HG03064 (cell line): Measurements from ENCODE around the gene SYPL2.
A peak's percentile ranks its signal among the peaks of the same experiment; 100 is the strongest.

ENCODE experiments used
- ATAC-seq: cut with Tn5 transposase; IDR thresholded peaks from one replicate; pipeline ENCODE4 v1.9.1; 2021; ENCODE audit warnings: low read depth; ENCODE audit not compliant: unreplicated experiment

Gene SYPL2

GRCh38 chr1:109509176-109510134 lies 43.1 kb downstream of the SYPL2 start, which contains the start of gene AMIGO1:
Gene AMIGO1, minus strand, starts transcription at chr1:109509727. Its CDS starts 815 bp downstream, at chr1:109508912.
- no peak for ATAC-seq

- no peak for ATAC-seq
Observed at GRCh38 chr1:109513110-109513710, 46.9 kb downstream of the SYPL2 start.

GRCh38 chr1:109514846-109515245 lies 48.5 kb downstream of the SYPL2 start:
- ATAC-seq: no peak

GRCh38 chr1:109516872-109517271 lies 50.5 kb downstream of the SYPL2 start:
- no peak for ATAC-seq

GRCh38 chr1:109517337-109517736 lies 51.0 kb downstream of the SYPL2 start:
- no peak for ATAC-seq

- no peak for ATAC-seq
Observed at GRCh38 chr1:109521002-109521951, 54.9 kb downstream of the SYPL2 start.

- ATAC-seq: no peak
Observed at GRCh38 chr1:109522026-109522425, 55.7 kb downstream of the SYPL2 start.

- ATAC-seq: no peak
Observed at GRCh38 chr1:109523706-109524105, 57.4 kb downstream of the SYPL2 start.

- ATAC-seq: peak; percentile 56
Observed at GRCh38 chr1:109527098-109527811, 60.9 kb downstream of the SYPL2 start.

- ATAC-seq: no peak
Observed at GRCh38 chr1:109527846-109528695, 61.7 kb downstream of the SYPL2 start.

GRCh38 chr1:109528712-109529111 lies 62.4 kb downstream of the SYPL2 start:
- no peak for ATAC-seq

GRCh38 chr1:109529881-109530456 lies 63.6 kb downstream of the SYPL2 start:
- ATAC-seq: no peak

- no peak for ATAC-seq
Observed at GRCh38 chr1:109530457-109531087, 64.2 kb downstream of the SYPL2 start.

GRCh38 chr1:109531380-109531779 lies 65.0 kb downstream of the SYPL2 start:
- no peak for ATAC-seq
